GM12874 (cell line): ENCODE data around the gene KRT78.

Experiments used
- TF ChIP-seq, protein P1 (sequence below): IDR thresholded peaks from 2 replicates; pipeline ENCODE4 v1.5.1; 2011; ENCODE audit warnings: low read depth, mild to moderate bottlenecking, control low read depth, low read length, moderate library complexity; ENCODE audit not compliant: insufficient read depth

Gene KRT78

DNA sequence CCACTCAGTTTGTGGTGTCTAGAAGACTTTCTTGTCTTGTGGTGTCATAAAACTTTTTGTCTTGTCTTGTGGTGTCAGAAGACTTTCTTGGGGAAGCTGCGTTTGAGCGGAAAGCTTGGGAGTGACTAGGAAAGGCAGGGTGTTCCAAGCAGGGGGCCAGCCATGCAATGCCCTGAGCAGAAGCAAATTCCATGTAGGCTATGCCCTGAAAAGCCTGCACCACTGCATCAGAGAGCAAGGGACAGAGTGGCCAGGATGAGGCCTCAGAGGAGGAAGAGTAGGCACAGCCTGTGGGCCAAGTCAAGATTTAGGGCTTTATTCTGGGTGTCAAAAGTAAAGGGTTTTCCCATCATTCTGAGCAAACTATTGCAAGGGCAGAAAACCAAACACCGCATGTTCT is 41.6 kb upstream of the KRT78 start:
- TF ChIP-seq, protein P1, sequence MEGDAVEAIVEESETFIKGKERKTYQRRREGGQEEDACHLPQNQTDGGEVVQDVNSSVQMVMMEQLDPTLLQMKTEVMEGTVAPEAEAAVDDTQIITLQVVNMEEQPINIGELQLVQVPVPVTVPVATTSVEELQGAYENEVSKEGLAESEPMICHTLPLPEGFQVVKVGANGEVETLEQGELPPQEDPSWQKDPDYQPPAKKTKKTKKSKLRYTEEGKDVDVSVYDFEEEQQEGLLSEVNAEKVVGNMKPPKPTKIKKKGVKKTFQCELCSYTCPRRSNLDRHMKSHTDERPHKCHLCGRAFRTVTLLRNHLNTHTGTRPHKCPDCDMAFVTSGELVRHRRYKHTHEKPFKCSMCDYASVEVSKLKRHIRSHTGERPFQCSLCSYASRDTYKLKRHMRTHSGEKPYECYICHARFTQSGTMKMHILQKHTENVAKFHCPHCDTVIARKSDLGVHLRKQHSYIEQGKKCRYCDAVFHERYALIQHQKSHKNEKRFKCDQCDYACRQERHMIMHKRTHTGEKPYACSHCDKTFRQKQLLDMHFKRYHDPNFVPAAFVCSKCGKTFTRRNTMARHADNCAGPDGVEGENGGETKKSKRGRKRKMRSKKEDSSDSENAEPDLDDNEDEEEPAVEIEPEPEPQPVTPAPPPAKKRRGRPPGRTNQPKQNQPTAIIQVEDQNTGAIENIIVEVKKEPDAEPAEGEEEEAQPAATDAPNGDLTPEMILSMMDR: no peak

- TF ChIP-seq, protein P1: peak; percentile 89
Observed at GRCh38 chr12:52884526-52885293, 35.9 kb upstream of the KRT78 start.

- TF ChIP-seq, protein P1: peak; percentile 85
Observed at GRCh38 chr12:52879394-52880351, 30.9 kb upstream of the KRT78 start.

- TF ChIP-seq, protein P1: no peak
Observed at GRCh38 chr12:52878507-52879393, 30.0 kb upstream of the KRT78 start.

GRCh38 chr12:52877242-52877641 is 28.4 kb upstream of the KRT78 start:
- TF ChIP-seq, protein P1: no peak

- TF ChIP-seq, protein P1: no peak
Observed at GRCh38 chr12:52876372-52876771, 27.6 kb upstream of the KRT78 start.
